Osteocyte (in vitro differentiated cells): Measurements from ENCODE around the gene FAM186B. TPM values are rescaled to one million over a fixed set of nuclear protein-coding genes. Genes with fewer than 3 reads are reported as not detected.

Experiments
- DNase-seq: peaks from one replicate; pipeline ENCODE4 v3.0.0; 2021; ENCODE audit warnings: mixed read lengths; ENCODE audit not compliant: unreplicated experiment; ENCODE audit errors: extremely low spot score
- H3K27ac Mint-ChIP-seq: one replicate; pipeline ENCODE4 v1.8.0; 2021; ENCODE audit warnings: mild to moderate bottlenecking, mixed read lengths; ENCODE audit not compliant: unreplicated experiment
- H3K27me3 Mint-ChIP-seq: one replicate; pipeline ENCODE4 v1.8.0; 2021; ENCODE audit warnings: mixed read lengths; ENCODE audit not compliant: unreplicated experiment
- H3K36me3 Mint-ChIP-seq: one replicate; pipeline ENCODE4 v1.8.0; 2021; ENCODE audit warnings: mixed read lengths; ENCODE audit not compliant: unreplicated experiment
- H3K4me1 Mint-ChIP-seq: one replicate; pipeline ENCODE4 v1.8.0; 2021; ENCODE audit warnings: mixed read lengths; ENCODE audit not compliant: unreplicated experiment
- H3K4me3 Mint-ChIP-seq: one replicate; pipeline ENCODE4 v1.8.0; 2021; ENCODE audit warnings: mild to moderate bottlenecking, moderate library complexity, mixed read lengths; ENCODE audit not compliant: unreplicated experiment
- H3K9me3 Mint-ChIP-seq: one replicate; pipeline ENCODE4 v1.8.0; 2021; ENCODE audit warnings: mixed read lengths; ENCODE audit not compliant: unreplicated experiment
- total RNA-seq: library from RNA; stranded (reverse); gene quantifications from 2 replicates; pipeline ENCODE4 v1.2.1, GENCODE V29; 2021
- TF ChIP-seq, protein P1 (sequence below): fragments of 200-600 bp; sonication (generic); IDR thresholded peaks from 2 replicates; pipeline ENCODE4 v1.5.0; 2021; ENCODE audit warnings: antibody characterized with exemption, mild to moderate bottlenecking, moderate library complexity

Gene FAM186B
- total RNA-seq, 1 donor from 2014 or later, result 0.30 TPM

DNA sequence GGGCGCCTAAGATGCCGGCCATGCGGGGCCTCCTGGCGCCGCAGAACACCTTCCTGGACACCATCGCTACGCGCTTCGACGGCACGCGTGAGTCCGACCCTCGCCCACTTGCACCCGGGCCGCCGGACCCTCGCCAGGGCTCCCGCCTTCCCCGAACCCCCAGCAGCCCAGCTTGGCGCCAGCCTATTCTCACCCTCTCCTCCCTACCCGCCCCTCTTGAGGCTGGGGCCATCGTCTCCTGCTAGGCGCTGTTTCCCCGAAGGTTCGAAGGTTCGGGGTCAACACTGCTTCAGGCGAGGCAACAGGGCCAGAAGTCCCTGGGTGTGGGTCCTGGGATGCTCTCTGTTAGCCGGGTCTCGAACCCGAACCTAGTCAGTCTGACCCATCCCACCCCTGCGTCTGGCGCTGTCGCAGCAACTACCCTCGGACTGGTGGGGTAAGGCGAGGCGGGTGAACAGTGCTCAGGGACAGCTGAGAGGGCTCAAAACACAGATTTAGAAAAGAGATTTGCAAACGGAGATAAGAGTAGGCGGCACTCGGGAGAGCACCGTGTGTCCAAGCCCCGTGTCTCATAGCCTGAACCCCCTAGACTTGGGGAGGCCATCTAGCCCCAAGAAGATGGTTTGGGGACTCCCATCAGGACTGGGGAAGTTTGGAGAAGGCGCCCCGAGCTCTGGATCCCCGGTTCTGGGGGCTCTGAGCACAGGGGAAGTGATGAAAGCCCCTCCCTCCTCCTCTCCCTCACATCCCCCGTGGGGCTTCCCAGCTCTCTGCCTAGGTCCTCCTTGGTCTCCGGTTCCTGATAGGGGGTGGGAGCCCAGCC is 65.8 kb downstream of the FAM186B start:
- Mint-ChIP-seq H3K36me3 (no peaks in the 10 kb centered on the region), H3K9me3 (no peaks in the 10 kb centered on the region), H3K27me3 (peaks cover 19% of the 10 kb centered on the region), H3K4me1 (peaks cover 11% of the 10 kb centered on the region), H3K4me3 (peak overlapping the region; percentile 47), H3K27ac (no peak overlapping the region)
- TF ChIP-seq, protein P1, sequence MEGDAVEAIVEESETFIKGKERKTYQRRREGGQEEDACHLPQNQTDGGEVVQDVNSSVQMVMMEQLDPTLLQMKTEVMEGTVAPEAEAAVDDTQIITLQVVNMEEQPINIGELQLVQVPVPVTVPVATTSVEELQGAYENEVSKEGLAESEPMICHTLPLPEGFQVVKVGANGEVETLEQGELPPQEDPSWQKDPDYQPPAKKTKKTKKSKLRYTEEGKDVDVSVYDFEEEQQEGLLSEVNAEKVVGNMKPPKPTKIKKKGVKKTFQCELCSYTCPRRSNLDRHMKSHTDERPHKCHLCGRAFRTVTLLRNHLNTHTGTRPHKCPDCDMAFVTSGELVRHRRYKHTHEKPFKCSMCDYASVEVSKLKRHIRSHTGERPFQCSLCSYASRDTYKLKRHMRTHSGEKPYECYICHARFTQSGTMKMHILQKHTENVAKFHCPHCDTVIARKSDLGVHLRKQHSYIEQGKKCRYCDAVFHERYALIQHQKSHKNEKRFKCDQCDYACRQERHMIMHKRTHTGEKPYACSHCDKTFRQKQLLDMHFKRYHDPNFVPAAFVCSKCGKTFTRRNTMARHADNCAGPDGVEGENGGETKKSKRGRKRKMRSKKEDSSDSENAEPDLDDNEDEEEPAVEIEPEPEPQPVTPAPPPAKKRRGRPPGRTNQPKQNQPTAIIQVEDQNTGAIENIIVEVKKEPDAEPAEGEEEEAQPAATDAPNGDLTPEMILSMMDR, result no peak
- DNase-seq, result no peak

DNA sequence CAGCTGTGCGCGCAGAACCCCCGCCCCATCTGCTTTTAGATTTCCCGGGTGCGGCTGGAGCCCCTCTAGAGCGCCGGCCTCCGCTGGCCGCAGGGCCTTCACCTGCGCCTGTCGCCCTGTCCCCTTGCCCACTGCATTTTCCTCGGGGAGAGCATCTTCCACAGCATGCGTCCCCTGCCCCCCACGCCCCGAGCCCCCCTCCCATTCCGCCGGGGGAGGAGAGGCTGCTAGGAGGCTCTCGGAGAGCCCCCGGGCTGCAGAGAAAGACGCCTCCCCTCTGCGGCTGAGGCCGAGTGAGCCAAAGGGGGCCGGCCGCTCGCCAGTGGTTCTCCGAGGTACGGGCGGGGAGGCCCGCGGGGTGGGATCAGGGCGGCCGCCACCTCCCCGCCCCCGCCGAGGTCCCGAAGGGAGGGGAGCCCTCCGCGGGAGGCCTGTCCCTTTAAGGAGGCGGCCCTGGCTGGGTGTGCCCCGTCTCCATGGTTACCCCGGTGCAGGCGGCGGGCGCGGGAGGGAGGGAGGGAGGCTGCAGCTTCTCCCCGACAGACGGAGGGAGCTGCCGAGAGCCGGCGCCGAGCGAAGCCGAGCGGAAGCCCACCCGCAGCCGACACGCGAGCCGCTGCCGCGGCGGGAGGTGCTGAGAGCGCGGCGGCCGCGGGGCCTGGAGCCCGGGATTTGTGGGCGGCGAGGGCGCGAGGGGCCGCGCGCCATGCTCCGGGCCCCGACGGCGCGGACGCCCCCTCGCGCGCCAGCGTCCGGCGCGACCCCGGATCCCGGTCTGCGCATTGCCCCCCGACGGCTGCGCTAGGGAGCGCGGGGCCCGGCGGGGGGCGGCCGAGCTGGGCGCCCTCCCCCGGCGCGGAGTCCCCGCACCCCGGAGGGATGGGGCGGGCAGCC is 66.7 kb downstream of the FAM186B start, which contains the start of gene KCNH3:
KCNH3 (plus strand) TSS at position 521 of the 894 bp plus-strand sequence. CDS start 387 bp downstream, outside the sequence.
- Mint-ChIP-seq H3K27me3 (peaks cover 15% of the 10 kb centered on the region), H3K9me3 (no peaks in the 10 kb centered on the region), H3K36me3 (no peaks in the 10 kb centered on the region), H3K4me3 (peak within 1 kb of the TSS; percentile 60), H3K4me1 (peaks cover 11% of the 10 kb centered on the region), H3K27ac (no peak within 1 kb of the TSS)
- TF ChIP-seq, protein P1, result no peak
- DNase-seq, result no peak

DNA sequence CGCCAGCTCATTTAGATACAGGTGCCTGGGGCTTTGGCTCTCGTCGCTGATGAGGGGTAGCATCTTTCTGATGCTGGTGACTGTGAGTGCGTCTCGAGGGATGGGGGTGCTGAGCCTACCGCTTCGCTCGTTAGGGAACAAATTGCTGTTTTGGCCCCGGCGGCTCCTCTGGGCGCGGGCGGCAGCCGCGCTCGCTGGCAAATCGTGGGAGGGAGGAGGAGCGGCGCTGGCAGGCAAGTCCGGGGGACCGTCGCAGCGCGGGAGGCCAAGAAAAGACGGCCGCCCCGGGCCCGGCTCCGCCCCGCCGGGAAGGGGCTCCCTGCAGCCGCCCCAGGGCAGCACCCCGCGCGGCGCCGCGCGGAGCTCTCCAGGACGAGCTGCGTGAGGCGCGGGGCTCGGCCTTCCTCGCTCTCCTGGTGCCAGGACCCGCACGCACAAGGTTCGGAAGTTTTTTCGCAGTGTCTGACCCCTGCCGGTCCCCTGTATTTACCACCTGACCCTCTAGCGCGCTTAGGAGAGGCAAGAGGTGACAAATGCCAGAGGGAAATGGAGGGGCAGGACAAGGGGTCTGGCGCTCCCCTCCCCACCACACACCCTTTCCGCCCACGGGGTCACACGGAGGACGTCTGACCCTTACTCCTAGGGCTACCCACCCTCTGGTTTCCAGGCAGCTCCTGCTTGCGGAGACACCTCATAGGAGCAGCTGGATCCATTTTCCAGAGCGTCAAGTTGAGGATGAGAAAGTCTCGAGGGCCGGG is 67.5 kb downstream of the FAM186B start:
- DNase-seq, result no peak
- no peaks in the 10 kb centered on the region for H3K36me3 Mint-ChIP-seq
- TF ChIP-seq, protein P1, result no peak
- no peaks in the 10 kb centered on the region for H3K9me3 Mint-ChIP-seq
- H3K4me3 Mint-ChIP-seq, result peak overlapping the region; percentile 71
- H3K27ac Mint-ChIP-seq, result no peak overlapping the region
- H3K27me3 Mint-ChIP-seq, result peaks cover 15% of the 10 kb centered on the region
- H3K4me1 Mint-ChIP-seq, result peaks cover 11% of the 10 kb centered on the region

Other genes starting within 250 kb of the FAM186B start
- 25.2 and 25.6 TPM in 2 replicates for gene SPATS2, start 238.2 kb downstream of the FAM186B start, total RNA-seq
- 0.35 TPM in 1 of 2 replicates, not detected in the other for gene KCNH3, start 66.6 kb downstream of the FAM186B start, total RNA-seq
- gene MCRS1, start 37.5 kb downstream of the FAM186B start, total RNA-seq, result 61.6 and 69.3 TPM in 2 replicates
- 25.6 and 28.9 TPM in 2 replicates for gene PRPF40B, start 17.9 kb upstream of the FAM186B start, total RNA-seq
- gene FMNL3, start 101.8 kb upstream of the FAM186B start, total RNA-seq, result 37.4 and 37.7 TPM in 2 replicates
- gene TMBIM6, start 135.9 kb upstream of the FAM186B start, total RNA-seq, result 385 TPM in 2 replicates
- 39.1 and 42.4 TPM in 2 replicates for gene NCKAP5L, start 222.8 kb upstream of the FAM186B start, total RNA-seq
- 4.2 and 5.3 TPM in 2 replicates for gene BCDIN3D, start 237.5 kb upstream of the FAM186B start, total RNA-seq